ELR (cell line): ENCODE measurements around the gene CNTLN.
"Not testable (repeated sequence)": the region's sequence is repeated elsewhere in the genome, so short reads cannot be mapped to it uniquely, and the experiment has no call there.

ENCODE experiments used
- DNase-seq: peaks from one replicate; pipeline ENCODE4 v3.0.0-alpha.2; 2015; ENCODE audit warnings: low read depth

Gene CNTLN

GRCh38 chr9:17134396-17135294, at the start of gene CNTLN:
CNTLN (plus strand) TSS chr9:17135040; CDS start chr9:17135066, 26 bp downstream.
- peak; percentile 93 for DNase-seq

GRCh38 chr9:17088566-17088965, 46.3 kb upstream of the CNTLN start:
- DNase-seq = no peak

GRCh38 chr9:17090041-17090440, 44.8 kb upstream of the CNTLN start:
- DNase-seq = peak; percentile 33

GRCh38 chr9:17116400-17116837, 18.4 kb upstream of the CNTLN start:
- peak; percentile 80 for DNase-seq

GRCh38 chr9:17117372-17117771, 17.5 kb upstream of the CNTLN start:
- no peak for DNase-seq

- no peak for DNase-seq
These were observed 14.6 kb upstream of the CNTLN start for GRCh38 chr9:17120203-17120602.

GRCh38 chr9:17121264-17121663, 13.6 kb upstream of the CNTLN start:
- no peak for DNase-seq

GRCh38 chr9:17130291-17130690, 4.5 kb upstream of the CNTLN start:
- DNase-seq = no peak

- no peak for DNase-seq
These were observed 4.1 kb upstream of the CNTLN start for GRCh38 chr9:17130725-17131124.

- DNase-seq = no peak
These were observed 3.3 kb upstream of the CNTLN start for GRCh38 chr9:17131494-17131893.

GRCh38 chr9:17135295-17136160, 688 bp downstream of the CNTLN start:
- peak; percentile 69 for DNase-seq

GRCh38 chr9:17137566-17137965, 2.7 kb downstream of the CNTLN start:
- DNase-seq = peak; percentile 8

GRCh38 chr9:17138503-17138902, 3.7 kb downstream of the CNTLN start:
- no peak for DNase-seq

GRCh38 chr9:17140418-17140817, 5.6 kb downstream of the CNTLN start:
- DNase-seq = no peak

- DNase-seq = no peak
These were observed 13.5 kb downstream of the CNTLN start for GRCh38 chr9:17148324-17148723.

GRCh38 chr9:17159469-17159868, 24.6 kb downstream of the CNTLN start:
- DNase-seq = no peak

- no peak for DNase-seq
These were observed 25.5 kb downstream of the CNTLN start for GRCh38 chr9:17160327-17160726.

GRCh38 chr9:17165764-17166163, 30.9 kb downstream of the CNTLN start:
- no peak for DNase-seq

GRCh38 chr9:17166346-17166745, 31.5 kb downstream of the CNTLN start:
- no peak for DNase-seq

GRCh38 chr9:17171309-17172094, 36.7 kb downstream of the CNTLN start:
- DNase-seq = no peak

- DNase-seq = not testable (repeated sequence)
These were observed 42.7 kb downstream of the CNTLN start for GRCh38 chr9:17177496-17177895.

- DNase-seq = no peak
These were observed 50.7 kb downstream of the CNTLN start for GRCh38 chr9:17185481-17186029.
